Upper lobe of right lung (tissue), 1 donor: ENCODE results near the gene ASPA. TPM values are rescaled to one million over a fixed set of nuclear protein-coding genes. Genes with fewer than 3 reads are reported as not detected.
"Not testable (repeated sequence)": the region's sequence is repeated elsewhere in the genome, so short reads cannot be mapped to it uniquely, and the experiment has no call there.

ENCODE experiments used
- ATAC-seq: fragments of 200-7000 bp; cut with Tn5 transposase; one replicate; pipeline ENCODE4 v1.9.1; 2020; ENCODE audit warnings: mild to moderate bottlenecking, moderate library complexity
- DNase-seq: peaks from one replicate; pipeline ENCODE4 v3.0.0-alpha.2; 2020
- H3K27ac ChIP-seq: fragments of 200-600 bp; one replicate; pipeline ENCODE4 v1.8.0; 2022
- H3K27me3 ChIP-seq: fragments of 200-600 bp; one replicate; pipeline ENCODE4 v1.8.0; 2022; ENCODE audit warnings: mild to moderate bottlenecking
- H3K36me3 ChIP-seq: fragments of 200-600 bp; one replicate; pipeline ENCODE4 v1.8.0; 2022
- H3K4me1 ChIP-seq: fragments of 200-600 bp; one replicate; pipeline ENCODE4 v1.8.0; 2022
- H3K4me3 ChIP-seq: fragments of 200-600 bp; one replicate; pipeline ENCODE4 v1.8.0; 2022; ENCODE audit warnings: mild to moderate bottlenecking
- H3K9me3 ChIP-seq: fragments of 200-600 bp; one replicate; pipeline ENCODE4 v1.8.0; 2022
- CTCF ChIP-seq: fragments of 200-600 bp; IDR thresholded peaks from one replicate; pipeline ENCODE4 v1.8.0; 2022; ENCODE audit warnings: antibody characterized with exemption
- intact Hi-C: fragments of 100-400 bp; cut with DNase I; formaldehyde crosslinking; loops from one replicate; pipeline ENCODE4 v1.11.0; 2022
- total RNA-seq: library from RNA; stranded (reverse); fragmentation: NEBNext Ultra II Directional; extraction: Animal tissue kit (Norgen Biotek cat#: 25700); gene quantifications from one replicate; pipeline ENCODE4 v1.2.1, GENCODE V29; 2021
- donor health status: DM: no; HTN: yes; CAD: no; lungs with severe emphysema.

ASPA gene
- total RNA-seq, 1 donor from 2014 or later, result 8.2 TPM

GRCh38 chr17:3448059-3448665, 27.6 kb upstream of the ASPA start:
- Histone ChIP-seq H3K27me3 (no peaks in the 10 kb centered on the region), H3K4me1 (no peaks in the 10 kb centered on the region), H3K4me3 (no peak overlapping the region), H3K9me3 (no peaks in the 10 kb centered on the region), H3K36me3 (no peaks in the 10 kb centered on the region), H3K27ac (no peak overlapping the region)
- TF ChIP-seq CTCF, result no peak
- ATAC-seq (no peak), DNase-seq (no peak)
- intact Hi-C loops, result no loop called here

- H3K9me3 ChIP-seq, intact Hi-C loops, H3K27me3 ChIP-seq, H3K27ac ChIP-seq, ATAC-seq, H3K4me3 ChIP-seq, H3K4me1 ChIP-seq, H3K36me3 ChIP-seq, DNase-seq: not testable (repeated sequence)
These were observed 9.4 kb upstream of the ASPA start for GRCh38 chr17:3466355-3466754.

DNA sequence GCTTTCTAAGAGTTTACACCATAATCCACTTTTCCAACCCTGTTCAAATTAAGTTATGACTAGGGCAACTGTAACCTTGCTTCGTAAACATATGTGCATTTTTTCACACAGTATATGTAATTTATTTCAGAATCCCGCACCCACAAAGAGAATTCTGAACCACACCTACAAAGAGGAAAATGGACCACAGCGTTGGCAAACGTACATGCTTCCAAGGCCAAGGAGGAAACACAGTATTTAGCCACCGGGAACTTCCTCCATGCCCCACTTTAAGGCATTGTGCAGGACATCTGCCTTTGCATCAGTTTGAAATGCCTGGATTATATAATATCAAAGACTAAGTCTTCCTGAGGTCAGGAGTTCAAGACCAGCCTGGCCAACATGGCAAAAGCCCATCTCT, 6.3 kb upstream of the ASPA start:
- intact Hi-C loops, result no loop called here
- ATAC-seq, result no peak
- no peaks in the 10 kb centered on the region for H3K9me3 ChIP-seq
- DNase-seq, result no peak
- H3K4me3 ChIP-seq, result no peak overlapping the region
- peaks cover 7% of the 10 kb centered on the region for H3K4me1 ChIP-seq
- H3K36me3 ChIP-seq, result no peaks in the 10 kb centered on the region
- no peak for TF ChIP-seq CTCF
- no peaks in the 10 kb centered on the region for H3K27me3 ChIP-seq
- no peak overlapping the region for H3K27ac ChIP-seq

DNA sequence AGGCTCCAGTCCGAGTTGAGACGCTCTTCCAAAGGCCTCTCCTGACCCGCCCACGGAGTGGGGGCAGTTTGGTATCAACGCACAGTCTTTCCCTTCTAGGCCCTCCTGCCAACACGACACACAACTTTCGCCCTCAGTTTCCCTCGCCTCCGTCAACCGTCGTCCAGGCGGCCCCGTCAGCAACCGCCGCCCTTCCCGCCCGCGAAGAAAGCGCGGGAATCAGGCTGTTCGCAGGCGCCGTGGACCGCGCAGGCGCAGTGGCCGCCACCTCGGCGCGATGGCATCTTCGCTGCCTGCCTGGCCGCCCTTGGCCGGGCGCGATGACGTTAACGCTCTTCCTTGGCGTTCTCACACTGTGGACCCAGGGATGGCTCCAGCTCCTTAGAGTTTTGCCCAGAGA, 4.2 kb upstream of the ASPA start, which contains the start of gene SPATA22:
SPATA22 (minus strand) TSS at position 221 of the 400 bp plus-strand sequence. CDS start 2,494 bp downstream, outside the sequence.
- no peak for DNase-seq
- Histone ChIP-seq H3K4me3 (no peak within 1 kb of the TSS), H3K36me3 (no peaks in the 10 kb centered on the region), H3K27me3 (no peaks in the 10 kb centered on the region), H3K4me1 (peaks cover 12% of the 10 kb centered on the region), H3K27ac (no peak within 1 kb of the TSS), H3K9me3 (no peaks in the 10 kb centered on the region)
- ATAC-seq, result no peak
- intact Hi-C loops, result no loop called here
- no peak for TF ChIP-seq CTCF

- intact Hi-C loops, result no loop called here
- no peak for TF ChIP-seq CTCF
- Histone ChIP-seq H3K36me3 (no peaks in the 10 kb centered on the region), H3K27me3 (no peaks in the 10 kb centered on the region), H3K4me3 (no peak overlapping the region), H3K27ac (no peak overlapping the region), H3K4me1 (peaks cover 12% of the 10 kb centered on the region), H3K9me3 (no peaks in the 10 kb centered on the region)
- ATAC-seq, result no peak
- DNase-seq, result no peak
These were observed 3.7 kb upstream of the ASPA start for GRCh38 chr17:3472137-3472536.

GRCh38 chr17:3474212-3474611, 1.6 kb upstream of the ASPA start:
- H3K27ac ChIP-seq, result peak overlapping the region; percentile 45
- intact Hi-C loops, result no loop called here
- TF ChIP-seq CTCF, result no peak
- H3K36me3 ChIP-seq, result no peaks in the 10 kb centered on the region
- H3K9me3 ChIP-seq, result no peaks in the 10 kb centered on the region
- H3K4me1 ChIP-seq, result peaks cover 12% of the 10 kb centered on the region
- H3K27me3 ChIP-seq, result no peaks in the 10 kb centered on the region
- no peak overlapping the region for H3K4me3 ChIP-seq
- ATAC-seq (no peak), DNase-seq (no peak)
